ENCODE data around the gene RAPGEF4.

Gene RAPGEF4

DNA sequence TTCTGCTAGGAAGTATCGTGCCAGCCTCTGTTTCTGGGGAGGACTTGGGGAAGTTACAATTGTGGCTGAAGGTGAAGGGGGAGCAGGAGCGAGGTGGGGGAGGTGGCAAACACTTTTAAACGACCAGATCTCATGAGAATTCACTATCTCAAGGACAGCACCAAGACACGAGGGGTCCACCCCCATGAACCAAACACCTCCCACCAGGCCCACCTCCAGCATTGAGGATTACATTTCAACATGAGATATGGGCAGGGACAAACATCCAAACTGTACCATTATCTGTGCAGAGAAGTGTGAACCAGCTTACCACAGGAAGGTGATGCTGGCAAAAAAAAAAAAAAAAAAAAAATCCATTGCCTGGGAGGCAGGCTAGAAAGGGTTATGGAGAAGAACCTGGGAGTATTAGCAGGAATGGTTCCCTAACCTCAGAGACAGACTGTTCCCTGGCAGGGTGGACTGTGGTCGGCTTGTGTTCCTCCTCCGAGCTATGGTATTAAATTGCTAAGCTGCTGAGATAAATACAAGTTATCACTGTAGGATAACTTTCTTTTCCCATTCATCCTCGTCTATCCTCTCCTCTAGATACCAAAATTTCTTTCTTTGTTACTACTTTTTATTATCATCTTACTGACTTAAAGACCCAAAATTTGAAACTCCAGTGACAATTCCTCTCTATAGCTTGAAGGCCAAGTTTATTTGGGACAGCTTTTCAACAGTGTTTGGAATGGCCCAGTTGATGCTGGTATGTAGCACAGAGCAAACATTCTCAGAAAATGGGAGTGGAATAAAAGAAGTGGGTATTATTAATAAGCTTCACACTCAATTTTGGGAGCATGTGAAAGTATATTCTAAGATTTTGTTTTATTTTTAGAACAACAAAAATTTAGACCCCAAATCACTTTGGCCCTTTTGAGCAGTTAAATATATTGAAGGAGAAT, 266.3 kb downstream of the RAPGEF4 start:
- H3K9me3 ChIP-seq = no peaks in the 10 kb centered on the region
- TF ChIP-seq, protein P1, sequence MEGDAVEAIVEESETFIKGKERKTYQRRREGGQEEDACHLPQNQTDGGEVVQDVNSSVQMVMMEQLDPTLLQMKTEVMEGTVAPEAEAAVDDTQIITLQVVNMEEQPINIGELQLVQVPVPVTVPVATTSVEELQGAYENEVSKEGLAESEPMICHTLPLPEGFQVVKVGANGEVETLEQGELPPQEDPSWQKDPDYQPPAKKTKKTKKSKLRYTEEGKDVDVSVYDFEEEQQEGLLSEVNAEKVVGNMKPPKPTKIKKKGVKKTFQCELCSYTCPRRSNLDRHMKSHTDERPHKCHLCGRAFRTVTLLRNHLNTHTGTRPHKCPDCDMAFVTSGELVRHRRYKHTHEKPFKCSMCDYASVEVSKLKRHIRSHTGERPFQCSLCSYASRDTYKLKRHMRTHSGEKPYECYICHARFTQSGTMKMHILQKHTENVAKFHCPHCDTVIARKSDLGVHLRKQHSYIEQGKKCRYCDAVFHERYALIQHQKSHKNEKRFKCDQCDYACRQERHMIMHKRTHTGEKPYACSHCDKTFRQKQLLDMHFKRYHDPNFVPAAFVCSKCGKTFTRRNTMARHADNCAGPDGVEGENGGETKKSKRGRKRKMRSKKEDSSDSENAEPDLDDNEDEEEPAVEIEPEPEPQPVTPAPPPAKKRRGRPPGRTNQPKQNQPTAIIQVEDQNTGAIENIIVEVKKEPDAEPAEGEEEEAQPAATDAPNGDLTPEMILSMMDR (IDR thresholded peaks at IDR 0.05; ENCODE audit: low read depth, low read length) = no peak
- H3K4me1 ChIP-seq = no peaks in the 10 kb centered on the region
- no peaks in the 10 kb centered on the region for H3K27me3 ChIP-seq
- H3K36me3 ChIP-seq = no peaks in the 10 kb centered on the region
- DNase-seq = no peak
- no peak overlapping the region for H3K4me3 ChIP-seq (ENCODE audit: low read depth, low read length)

DNA sequence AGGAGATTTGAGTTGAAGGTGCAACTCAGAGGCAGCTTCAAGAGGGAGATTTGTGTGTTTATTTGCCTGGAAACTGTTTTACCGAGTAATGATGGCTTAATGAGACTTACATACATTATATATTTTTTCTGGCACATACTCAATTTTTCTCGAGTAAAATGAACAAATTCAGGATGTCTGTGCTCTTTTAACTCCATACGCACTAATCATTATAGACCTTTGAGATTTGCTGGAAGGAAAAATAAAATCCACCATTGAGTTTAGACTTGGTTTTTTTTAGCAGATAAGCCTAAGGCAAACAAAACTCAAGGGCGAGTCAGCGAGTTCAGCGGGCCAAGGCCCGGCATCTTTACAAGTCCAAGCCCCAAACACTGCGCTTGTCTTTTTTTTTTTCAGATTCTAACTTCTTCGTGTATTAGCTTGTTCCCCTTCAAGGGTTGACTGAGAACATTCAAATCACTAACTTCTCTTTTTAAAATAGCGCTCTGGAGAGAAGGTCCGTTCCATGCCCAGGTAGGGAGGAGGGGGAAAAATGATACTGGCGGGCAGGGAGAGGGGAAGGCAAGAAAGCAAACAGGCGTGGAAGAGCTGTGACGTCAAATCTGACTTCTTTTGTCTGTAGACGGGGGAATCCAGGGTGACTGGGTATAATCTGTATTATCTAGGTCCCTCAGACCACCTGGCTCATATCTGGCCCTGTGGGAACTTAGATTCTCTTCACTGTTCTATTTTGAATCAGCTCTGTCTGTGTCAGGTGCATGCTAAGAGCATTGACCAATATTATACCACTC, 267.3 kb downstream of the RAPGEF4 start:
- Histone ChIP-seq H3K36me3 (no peaks in the 10 kb centered on the region), H3K27me3 (no peaks in the 10 kb centered on the region), H3K4me1 (no peaks in the 10 kb centered on the region), H3K9me3 (no peaks in the 10 kb centered on the region), H3K4me3 (ENCODE audit: low read depth, low read length) (no peak overlapping the region)
- DNase-seq = no peak
- TF ChIP-seq, protein P1 (IDR thresholded peaks at IDR 0.05; ENCODE audit: low read depth, low read length) = no peak

DNA sequence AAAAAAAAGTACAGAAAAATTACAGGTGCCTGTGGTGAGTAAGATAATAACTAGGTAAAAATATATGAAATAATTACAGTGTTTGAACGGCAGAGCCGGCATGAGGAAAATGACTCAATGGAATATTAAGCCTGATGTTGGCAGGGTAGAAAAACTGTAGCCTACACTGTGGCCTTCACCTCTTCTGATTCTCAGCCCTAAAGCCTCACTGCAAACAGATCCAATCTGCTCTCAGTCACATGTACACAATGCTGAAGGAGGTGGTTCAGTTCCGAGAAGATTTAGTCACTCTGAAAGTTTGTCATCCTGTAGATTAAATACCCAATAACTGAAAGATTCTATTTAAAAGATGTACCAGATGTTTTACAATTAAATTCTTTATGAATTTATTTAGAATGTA, 273.1 kb downstream of the RAPGEF4 start:
- TF ChIP-seq, protein P1 (IDR thresholded peaks at IDR 0.05; ENCODE audit: low read depth, low read length) = no peak
- Histone ChIP-seq H3K4me3 (ENCODE audit: low read depth, low read length) (no peak overlapping the region), H3K4me1 (no peaks in the 10 kb centered on the region), H3K36me3 (no peaks in the 10 kb centered on the region), H3K27me3 (no peaks in the 10 kb centered on the region), H3K9me3 (no peaks in the 10 kb centered on the region)
- no peak for DNase-seq

DNA sequence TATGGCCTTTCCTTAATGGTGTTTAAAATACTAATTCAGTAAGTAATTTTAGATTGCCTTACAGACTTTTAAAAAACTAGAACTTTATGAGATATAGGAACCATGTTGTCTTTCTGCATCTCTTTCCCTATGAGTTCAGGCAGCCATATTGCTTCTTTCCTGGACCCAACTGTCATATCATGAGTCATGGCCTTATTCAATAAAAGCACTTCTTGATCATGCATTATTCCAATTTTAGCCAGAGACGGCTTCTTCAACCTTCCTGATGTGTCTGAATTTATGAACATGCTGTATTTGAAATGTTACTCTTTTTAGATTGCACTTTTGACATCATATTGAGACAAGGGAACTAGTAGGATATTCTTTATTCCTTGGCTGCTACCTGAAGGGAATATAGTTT, 274.6 kb downstream of the RAPGEF4 start:
- H3K27me3 ChIP-seq = no peaks in the 10 kb centered on the region
- no peak for DNase-seq
- no peaks in the 10 kb centered on the region for H3K9me3 ChIP-seq
- H3K4me3 ChIP-seq (ENCODE audit: low read depth, low read length) = no peak overlapping the region
- TF ChIP-seq, protein P1 (IDR thresholded peaks at IDR 0.05; ENCODE audit: low read depth, low read length) = no peak
- no peaks in the 10 kb centered on the region for H3K36me3 ChIP-seq
- H3K4me1 ChIP-seq = no peaks in the 10 kb centered on the region

DNA sequence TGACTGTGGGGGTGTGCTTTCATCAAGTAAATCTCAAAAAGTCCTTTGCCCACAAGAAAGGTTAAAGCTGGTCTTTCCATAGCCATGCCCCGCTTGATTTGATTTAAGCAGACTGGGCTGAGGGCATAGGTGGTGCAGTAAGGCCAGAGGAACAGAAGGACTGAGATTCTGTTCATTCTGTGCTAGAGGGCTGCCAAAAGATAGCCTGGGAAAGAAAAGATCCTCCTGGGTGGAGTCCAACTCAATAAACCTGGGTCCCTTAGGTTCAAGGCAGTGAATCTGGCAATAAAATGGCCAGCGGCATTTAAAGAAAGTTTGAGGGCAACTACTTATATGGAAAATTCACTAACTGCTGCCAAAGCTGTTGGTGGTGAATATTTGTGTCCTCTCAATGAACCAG, 280.8 kb downstream of the RAPGEF4 start:
- no peaks in the 10 kb centered on the region for H3K27me3 ChIP-seq
- H3K4me1 ChIP-seq = no peaks in the 10 kb centered on the region
- no peak for DNase-seq
- TF ChIP-seq, protein P1 (IDR thresholded peaks at IDR 0.05; ENCODE audit: low read depth, low read length) = no peak
- no peaks in the 10 kb centered on the region for H3K36me3 ChIP-seq
- no peaks in the 10 kb centered on the region for H3K9me3 ChIP-seq
- H3K4me3 ChIP-seq (ENCODE audit: low read depth, low read length) = no peak overlapping the region

Data from BE2C (cell line).